Endothelial cell (in vitro differentiated cells): ENCODE measurements around the gene KIF3A. TPM values are rescaled to one million over a fixed set of nuclear protein-coding genes. Genes with fewer than 3 reads are reported as not detected.

Source experiments
- DNase-seq: peaks from one replicate; pipeline ENCODE4 v3.0.0; 2021; ENCODE audit warnings: low spot score
- H3K27ac Mint-ChIP-seq: one replicate; pipeline ENCODE4 v1.8.0; 2021; ENCODE audit warnings: mixed read lengths, inconsistent platforms; ENCODE audit not compliant: unreplicated experiment
- H3K27me3 Mint-ChIP-seq: one replicate; pipeline ENCODE4 v1.8.0; 2021; ENCODE audit warnings: mild to moderate bottlenecking, moderate library complexity, mixed read lengths, inconsistent platforms; ENCODE audit not compliant: unreplicated experiment
- H3K36me3 Mint-ChIP-seq: one replicate; pipeline ENCODE4 v1.8.0; 2021; ENCODE audit warnings: mild to moderate bottlenecking, low read depth, mixed read lengths, inconsistent platforms; ENCODE audit not compliant: unreplicated experiment
- H3K4me1 Mint-ChIP-seq: one replicate; pipeline ENCODE4 v1.8.0; 2021; ENCODE audit warnings: mild to moderate bottlenecking, mixed read lengths, inconsistent platforms; ENCODE audit not compliant: unreplicated experiment
- H3K4me3 Mint-ChIP-seq: one replicate; pipeline ENCODE4 v1.8.0; 2021; ENCODE audit warnings: mild to moderate bottlenecking, mixed read lengths, inconsistent platforms; ENCODE audit not compliant: unreplicated experiment
- H3K9me3 Mint-ChIP-seq: one replicate; pipeline ENCODE4 v1.8.0; 2021; ENCODE audit warnings: mixed read lengths, inconsistent platforms; ENCODE audit not compliant: unreplicated experiment
- CTCF ChIP-seq: fragments of 200-600 bp; sonication (generic); IDR thresholded peaks from one replicate; pipeline ENCODE4 v1.5.0; 2021; ENCODE audit warnings: antibody characterized with exemption; ENCODE audit not compliant: unreplicated experiment
- total RNA-seq: library from RNA; stranded (reverse); fragmentation: NEBNext Ultra II Directional; extraction: Animal tissue kit (Norgen Biotek cat#: 25700); gene quantifications from one replicate; pipeline ENCODE4 v1.2.1, GENCODE V29; 2021; ENCODE audit not compliant: unreplicated experiment

Gene KIF3A
- total RNA-seq, 1 donor from 2014 or later, result 11.5 TPM

- Mint-ChIP-seq H3K27ac (no peak overlapping the region), H3K36me3 (no peaks in the 10 kb centered on the region), H3K4me3 (no peak overlapping the region), H3K9me3 (no peaks in the 10 kb centered on the region), H3K27me3 (peaks cover 3% of the 10 kb centered on the region), H3K4me1 (no peaks in the 10 kb centered on the region)
- TF ChIP-seq CTCF, result no peak
- DNase-seq, result no peak
Measured at GRCh38 chr5:132671000-132671399, 66.3 kb downstream of the KIF3A start.

- H3K27ac Mint-ChIP-seq, result no peak overlapping the region
- no peak overlapping the region for H3K4me3 Mint-ChIP-seq
- no peaks in the 10 kb centered on the region for H3K4me1 Mint-ChIP-seq
- no peak for TF ChIP-seq CTCF
- no peaks in the 10 kb centered on the region for H3K9me3 Mint-ChIP-seq
- no peak for DNase-seq
- H3K27me3 Mint-ChIP-seq, result peaks cover 3% of the 10 kb centered on the region
- H3K36me3 Mint-ChIP-seq, result no peaks in the 10 kb centered on the region
Measured at GRCh38 chr5:132669966-132670882, 67.1 kb downstream of the KIF3A start.

- no peak overlapping the region for H3K27ac Mint-ChIP-seq
- peaks cover 3% of the 10 kb centered on the region for H3K27me3 Mint-ChIP-seq
- H3K9me3 Mint-ChIP-seq, result no peaks in the 10 kb centered on the region
- TF ChIP-seq CTCF, result no peak
- H3K4me3 Mint-ChIP-seq, result no peak overlapping the region
- DNase-seq, result no peak
- H3K36me3 Mint-ChIP-seq, result no peaks in the 10 kb centered on the region
- no peaks in the 10 kb centered on the region for H3K4me1 Mint-ChIP-seq
Measured at GRCh38 chr5:132669455-132669820, 67.9 kb downstream of the KIF3A start.

GRCh38 chr5:132668706-132669454 lies 68.5 kb downstream of the KIF3A start:
- TF ChIP-seq CTCF, result no peak
- no peak for DNase-seq
- Mint-ChIP-seq H3K9me3 (no peaks in the 10 kb centered on the region), H3K36me3 (no peaks in the 10 kb centered on the region), H3K27ac (no peak overlapping the region), H3K4me3 (no peak overlapping the region), H3K4me1 (no peaks in the 10 kb centered on the region), H3K27me3 (peaks cover 3% of the 10 kb centered on the region)
